Measurements from ENCODE around the gene ICOS.

Gene ICOS, protein sequence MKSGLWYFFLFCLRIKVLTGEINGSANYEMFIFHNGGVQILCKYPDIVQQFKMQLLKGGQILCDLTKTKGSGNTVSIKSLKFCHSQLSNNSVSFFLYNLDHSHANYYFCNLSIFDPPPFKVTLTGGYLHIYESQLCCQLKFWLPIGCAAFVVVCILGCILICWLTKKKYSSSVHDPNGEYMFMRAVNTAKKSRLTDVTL

GRCh38 chr2:203936535-203936934 is at the start of gene ICOS:
TSS of gene ICOS (plus strand) at chr2:203936763. CDS start at chr2:203936815, 52 bp downstream.
- DNase-seq = peak; percentile 51

DNA sequence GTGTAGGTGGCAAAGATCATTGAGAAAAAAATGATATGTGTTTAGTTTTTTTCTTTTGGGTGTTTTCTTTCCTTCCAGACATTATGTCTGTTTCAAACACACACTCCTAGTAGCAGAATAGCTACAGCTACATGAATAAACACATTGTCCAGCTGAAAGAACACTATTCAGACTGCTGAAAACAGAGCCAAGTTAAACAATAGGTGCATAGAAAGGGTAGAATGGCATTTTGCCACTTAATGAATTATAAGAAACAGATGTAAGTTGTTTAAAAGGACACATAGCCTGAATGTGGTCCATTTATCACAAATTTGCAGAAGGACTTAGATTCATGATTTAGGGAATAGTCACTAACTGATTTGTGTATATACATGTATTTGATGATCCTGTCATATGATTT is 48.9 kb upstream of the ICOS start:
- no peak for DNase-seq

GRCh38 chr2:203889542-203889941 is 47.0 kb upstream of the ICOS start:
- DNase-seq = no peak

- no peak for DNase-seq
Measured at GRCh38 chr2:203889944-203890343, 46.6 kb upstream of the ICOS start.

DNA sequence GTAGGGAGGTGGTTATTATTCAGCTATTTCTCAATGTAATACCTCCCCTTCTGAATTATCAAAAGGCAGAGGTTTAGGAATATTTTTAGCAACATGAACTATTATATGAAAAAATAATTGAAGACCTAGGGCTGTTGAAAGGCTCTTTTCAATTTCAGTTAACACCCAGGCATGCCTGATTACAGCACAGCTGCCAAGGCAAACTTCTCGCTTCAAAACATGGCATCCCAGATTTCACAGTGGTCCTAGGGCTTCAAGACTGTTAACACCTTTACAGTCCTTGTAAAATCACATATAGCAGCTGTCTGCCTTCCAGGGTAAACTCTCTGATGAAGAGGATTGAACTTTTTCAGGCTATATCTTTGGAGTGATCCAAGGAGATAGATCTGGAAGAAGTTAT is 45.8 kb upstream of the ICOS start:
- DNase-seq = no peak

- DNase-seq = peak; percentile 56
Measured at GRCh38 chr2:203891474-203891873, 45.1 kb upstream of the ICOS start.

GRCh38 chr2:203892207-203892606 is 44.4 kb upstream of the ICOS start:
- DNase-seq = no peak

- no peak for DNase-seq
Measured at GRCh38 chr2:203893401-203893800, 43.2 kb upstream of the ICOS start.

- DNase-seq = no peak
Measured at GRCh38 chr2:203893840-203894239, 42.7 kb upstream of the ICOS start.

GRCh38 chr2:203894262-203894661 is 42.3 kb upstream of the ICOS start:
- no peak for DNase-seq

DNA sequence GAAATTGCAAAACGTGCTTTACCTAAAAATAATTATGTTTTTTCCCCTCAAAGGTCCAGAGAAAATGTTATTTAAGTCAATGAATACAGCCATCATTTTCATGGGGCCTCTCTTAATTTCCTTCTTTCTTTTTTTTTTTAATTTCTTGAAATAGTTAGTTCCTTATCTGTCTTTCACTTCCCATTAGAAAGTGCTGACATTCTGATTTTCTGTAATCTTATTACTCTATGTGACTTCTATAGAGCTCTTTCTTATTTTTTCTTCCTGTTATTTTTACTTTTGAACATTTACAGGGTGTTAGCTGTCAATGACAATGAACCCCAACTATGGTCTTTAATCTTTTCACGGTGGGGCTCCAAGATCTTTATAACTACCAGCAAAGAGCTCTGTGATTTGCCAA is 39.0 kb upstream of the ICOS start:
- no peak for DNase-seq

- DNase-seq = no peak
Measured at GRCh38 chr2:203898657-203899056, 37.9 kb upstream of the ICOS start.

DNA sequence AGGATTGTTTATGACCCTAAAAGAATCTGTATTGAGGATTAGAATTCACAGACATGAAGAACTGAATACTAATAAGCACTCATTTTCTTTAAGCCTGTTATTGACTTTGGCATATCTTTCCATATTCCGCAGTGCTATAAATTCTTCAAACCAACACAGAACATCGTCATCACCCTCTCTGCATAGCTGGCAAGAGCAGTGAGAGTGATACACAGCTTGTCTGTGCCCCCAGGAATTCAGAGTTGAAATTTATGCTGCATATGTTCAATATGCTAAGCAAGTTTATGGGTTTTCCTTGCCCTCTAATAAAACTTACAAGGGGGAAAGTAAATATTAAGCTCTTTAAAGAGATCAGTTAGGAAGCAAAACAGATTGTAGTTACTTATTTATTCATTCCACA is 36.3 kb upstream of the ICOS start:
- DNase-seq = no peak

- DNase-seq = no peak
Measured at GRCh38 chr2:203904022-203904421, 32.5 kb upstream of the ICOS start.

DNA sequence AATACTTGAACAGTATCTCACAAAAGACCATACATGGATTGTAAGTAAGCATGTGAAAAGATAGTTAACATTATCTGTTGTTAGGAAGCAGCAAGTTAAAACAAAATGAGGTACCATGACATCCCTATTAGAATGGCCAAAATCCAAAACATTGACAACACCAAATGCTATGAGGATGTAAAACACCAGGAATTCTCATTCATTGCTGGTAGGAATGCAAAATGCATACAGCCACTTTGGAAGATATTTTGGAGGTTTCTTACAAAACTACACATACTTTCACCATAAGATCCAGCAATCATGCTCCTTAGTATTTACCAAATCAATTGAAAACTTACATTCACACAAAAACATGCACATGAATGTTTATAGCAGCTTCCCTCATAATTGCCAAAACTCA is 30.9 kb upstream of the ICOS start:
- DNase-seq = no peak

GRCh38 chr2:203908066-203908796 is 28.3 kb upstream of the ICOS start:
- no peak for DNase-seq

GRCh38 chr2:203908797-203909185 is 27.8 kb upstream of the ICOS start:
- DNase-seq = no peak

- no peak for DNase-seq
Measured at GRCh38 chr2:203909261-203909967, 27.1 kb upstream of the ICOS start.

DNA sequence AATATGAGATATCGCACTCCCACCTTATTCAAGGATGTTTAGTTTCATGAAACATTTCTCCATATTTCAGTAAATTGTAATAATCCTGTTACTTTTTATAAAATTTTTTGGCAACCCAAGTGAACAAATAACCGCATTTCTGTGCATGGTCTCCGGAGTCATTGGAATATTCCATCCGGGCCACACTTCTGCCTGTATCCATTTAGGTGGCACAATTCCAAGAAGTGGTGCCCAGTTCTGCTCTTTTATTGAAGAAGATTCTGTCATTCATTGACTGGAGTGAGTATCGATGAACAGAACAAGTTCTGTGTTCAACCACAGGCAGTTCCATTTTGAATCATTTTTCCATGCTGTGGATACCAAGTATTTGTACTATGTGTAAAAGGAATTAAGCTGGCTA is 26.6 kb upstream of the ICOS start:
- DNase-seq = no peak

GRCh38 chr2:203913947-203914346 is 22.6 kb upstream of the ICOS start:
- DNase-seq = no peak

DNA sequence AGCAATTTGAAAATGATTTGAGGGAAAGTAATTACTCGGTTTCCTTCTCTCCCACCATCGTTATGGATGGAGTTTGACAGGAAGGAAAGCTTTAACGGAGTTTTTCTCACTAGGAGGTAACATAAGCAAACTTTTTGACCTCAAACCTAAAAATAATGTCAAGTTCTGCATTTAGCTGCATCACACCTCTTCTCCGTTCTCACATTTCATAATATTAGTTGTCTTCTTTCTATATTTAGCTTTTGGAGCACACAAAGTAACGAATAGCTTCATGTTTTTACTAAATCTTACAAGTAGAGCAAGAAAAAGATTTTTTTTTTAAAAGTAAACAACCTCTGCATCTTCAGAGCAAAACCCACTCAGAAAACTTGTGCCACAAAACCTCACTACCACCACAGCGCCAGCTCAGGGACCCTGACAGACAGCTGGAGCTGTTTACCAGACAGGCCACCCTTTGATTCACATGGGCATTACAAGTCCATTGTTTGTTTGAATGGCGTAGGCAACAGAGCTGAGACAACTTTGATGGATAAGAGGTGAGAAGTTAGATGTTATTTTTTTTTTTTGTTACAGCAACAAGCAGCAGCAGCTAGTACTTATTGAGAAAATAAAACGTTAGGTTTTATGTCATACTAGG is 21.9 kb upstream of the ICOS start:
- DNase-seq = peak; percentile 13

GRCh38 chr2:203915256-203915655 is 21.3 kb upstream of the ICOS start:
- no peak for DNase-seq

GRCh38 chr2:203916756-203917155 is 19.8 kb upstream of the ICOS start:
- DNase-seq = no peak

- no peak for DNase-seq
Measured at GRCh38 chr2:203918264-203918663, 18.3 kb upstream of the ICOS start.
